GM21737 (cell line): ENCODE results near the gene MDM4.
A peak's percentile ranks its signal among the peaks of the same experiment; 100 is the strongest.

Experiments used
- ATAC-seq: cut with Tn5 transposase; IDR thresholded peaks from one replicate; pipeline ENCODE4 v1.9.1; 2021; ENCODE audit warnings: mild to moderate bottlenecking, moderate library complexity; ENCODE audit not compliant: unreplicated experiment

MDM4 gene

DNA sequence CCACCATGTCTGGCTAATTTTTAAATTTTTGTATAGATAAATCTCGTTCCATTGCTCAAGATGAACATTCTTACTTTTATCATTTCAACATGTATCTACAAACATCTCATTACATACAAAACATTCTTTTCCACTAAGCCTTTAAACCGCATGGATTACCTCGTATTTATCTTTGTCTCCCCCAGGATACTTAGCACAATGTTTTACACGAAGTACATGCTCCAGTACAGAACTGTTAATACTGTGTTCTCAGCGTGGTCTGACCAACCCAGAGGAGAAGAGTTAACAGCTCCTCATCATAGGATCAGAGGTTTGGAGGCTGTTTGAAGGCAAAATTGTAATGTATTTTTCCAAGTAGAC, 29.0 kb upstream of the MDM4 start:
- no peak for ATAC-seq

DNA sequence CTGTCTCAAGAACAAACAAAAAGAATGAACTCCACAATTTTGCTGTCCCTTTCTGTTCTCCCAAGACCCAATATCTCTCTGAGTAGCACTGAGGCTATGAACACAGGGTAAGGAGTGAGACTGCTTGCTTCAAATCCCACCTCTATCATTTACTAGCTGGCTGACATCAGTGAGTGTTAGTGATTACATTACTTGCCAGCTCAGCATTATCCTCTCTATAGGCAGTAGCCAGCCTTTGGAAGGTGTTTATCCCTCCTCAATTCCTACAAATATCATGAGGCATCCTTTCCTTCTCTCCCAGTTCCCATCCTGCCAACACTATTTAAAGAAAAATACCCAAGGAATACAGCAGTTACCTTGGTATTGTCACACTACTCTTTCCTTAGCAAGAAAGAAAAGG, 24.6 kb upstream of the MDM4 start:
- no peak for ATAC-seq

DNA sequence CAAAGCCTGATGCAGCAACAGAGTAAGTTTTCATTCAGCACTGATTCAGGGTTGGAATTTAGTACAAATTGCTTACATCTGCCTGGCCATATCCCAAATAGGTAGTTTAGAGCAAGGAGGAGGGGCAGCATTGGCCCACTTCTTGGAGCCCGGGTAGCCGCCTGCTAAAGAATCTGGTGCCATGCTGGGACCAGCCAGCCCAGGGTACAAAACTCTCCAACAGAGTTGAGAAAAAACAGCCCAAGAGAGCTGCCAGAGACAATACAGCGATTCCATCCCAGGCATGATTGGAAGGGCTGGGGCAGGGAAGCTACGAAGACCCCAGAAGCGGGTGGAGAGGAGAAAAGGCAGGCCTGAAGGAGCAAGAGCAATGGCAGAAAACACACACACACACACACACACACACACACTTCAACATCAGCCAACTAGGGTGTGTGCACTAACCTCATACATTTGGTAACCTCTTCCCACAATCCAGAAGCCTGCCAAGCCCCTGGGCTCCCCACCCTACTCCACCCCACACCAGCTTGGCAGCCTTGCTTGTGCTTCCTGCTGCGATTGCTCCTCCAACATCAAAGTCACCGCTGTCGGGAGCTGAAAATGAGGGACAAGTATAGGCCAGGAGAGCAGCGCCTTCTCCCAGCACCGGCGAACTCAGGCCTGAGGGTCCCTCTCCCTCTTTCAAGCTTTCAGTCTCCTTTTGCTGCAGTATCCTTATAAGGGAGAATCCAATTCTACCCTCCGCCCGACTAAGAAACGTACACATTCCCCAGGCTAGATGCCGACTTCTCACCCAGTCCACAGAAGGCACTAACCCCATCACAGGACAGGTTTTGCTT, 22.8 kb upstream of the MDM4 start:
- no peak for ATAC-seq

DNA sequence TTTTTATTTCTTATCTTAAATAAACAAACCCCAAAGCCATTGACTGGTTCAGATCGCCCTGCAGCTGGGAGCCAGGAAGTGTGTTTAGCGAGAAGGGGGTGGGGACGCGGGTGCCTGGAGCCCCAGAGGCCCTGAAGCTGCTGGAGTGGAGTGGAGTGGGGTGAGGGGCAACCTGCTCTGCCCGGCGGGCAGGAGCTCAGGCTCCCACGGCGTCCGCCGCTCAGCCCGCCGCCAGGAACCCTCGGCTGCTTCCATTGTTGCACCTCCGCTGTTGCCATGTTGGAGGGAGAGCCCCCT, 22.3 kb upstream of the MDM4 start:
- peak; percentile 35 for ATAC-seq

DNA sequence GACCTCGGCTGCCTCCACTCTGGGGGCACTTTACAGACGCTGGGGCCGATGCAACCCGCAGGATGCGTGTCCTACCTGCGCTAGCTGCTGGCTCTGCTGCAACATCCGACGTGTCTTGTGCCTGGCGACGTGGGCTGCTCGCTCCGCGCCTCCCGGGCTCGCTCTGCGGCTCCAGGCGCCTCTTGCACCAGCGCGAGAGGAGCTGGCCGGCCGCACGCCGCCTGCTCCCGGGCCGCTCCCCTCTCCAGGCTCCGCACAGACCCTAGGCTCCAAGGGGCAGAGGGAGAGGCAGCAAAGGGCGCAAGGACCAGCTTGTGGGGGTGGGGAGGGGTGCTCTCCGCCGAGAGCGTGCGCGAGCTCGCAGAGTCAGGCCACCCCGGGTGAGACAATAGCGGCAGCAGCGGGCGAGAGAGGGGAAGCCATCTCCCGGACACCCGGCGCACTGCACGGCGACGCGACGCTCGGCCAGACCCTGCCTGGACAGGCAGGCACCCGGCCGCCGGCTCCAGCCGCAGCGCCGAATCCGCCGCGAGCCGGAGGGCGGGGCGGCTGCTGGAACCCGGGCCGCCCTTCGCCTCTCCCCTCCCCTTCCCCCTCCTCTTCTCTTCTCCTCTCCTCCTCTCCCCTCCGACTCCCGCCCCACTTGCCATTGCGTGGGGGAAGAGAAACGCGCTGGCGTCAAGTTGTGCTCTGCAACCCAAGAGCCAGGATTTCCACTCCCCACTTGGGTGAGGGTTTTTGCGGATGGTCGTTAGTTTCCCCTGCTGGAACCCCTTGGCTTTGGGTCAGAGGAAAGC, 21.7 kb upstream of the MDM4 start, which contains the start of gene PIK3C2B:
PIK3C2B (minus strand) TSS at position 525 of the 797 bp plus-strand sequence. CDS start 25,003 bp downstream, outside the sequence.
- ATAC-seq: peak; percentile 70

DNA sequence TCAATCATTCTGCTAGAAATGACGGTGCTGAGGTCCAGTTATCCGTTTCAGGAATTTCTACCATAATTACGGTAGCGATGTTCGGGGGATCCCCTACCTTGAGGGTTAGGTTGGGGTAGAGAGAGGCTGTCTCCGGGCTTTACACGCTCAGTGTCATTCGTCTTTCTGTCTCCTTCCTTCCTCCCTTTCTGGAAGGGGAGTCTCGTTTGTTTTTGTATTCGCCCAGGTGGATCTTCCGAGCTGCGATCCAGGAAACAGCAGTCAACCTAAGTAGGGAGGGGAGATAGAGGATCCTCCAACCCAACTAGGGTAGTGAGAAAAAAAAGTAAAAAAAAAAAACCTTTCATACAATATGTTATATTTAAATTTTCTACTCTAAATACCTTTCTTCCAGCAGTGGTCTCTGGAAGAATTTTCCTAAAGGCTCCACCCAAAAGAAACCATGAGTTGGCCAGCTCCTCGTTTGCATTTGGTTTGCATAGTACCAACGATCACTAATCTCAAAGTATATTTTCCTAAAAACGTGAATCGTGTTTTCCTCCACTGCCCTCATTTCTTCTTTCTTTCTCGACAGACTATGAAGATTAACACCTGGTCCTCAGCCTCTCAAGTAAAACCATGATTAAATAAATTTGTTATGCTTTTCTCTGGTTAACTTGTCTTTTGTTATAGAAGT, 21.0 kb upstream of the MDM4 start:
- peak; percentile 24 for ATAC-seq

DNA sequence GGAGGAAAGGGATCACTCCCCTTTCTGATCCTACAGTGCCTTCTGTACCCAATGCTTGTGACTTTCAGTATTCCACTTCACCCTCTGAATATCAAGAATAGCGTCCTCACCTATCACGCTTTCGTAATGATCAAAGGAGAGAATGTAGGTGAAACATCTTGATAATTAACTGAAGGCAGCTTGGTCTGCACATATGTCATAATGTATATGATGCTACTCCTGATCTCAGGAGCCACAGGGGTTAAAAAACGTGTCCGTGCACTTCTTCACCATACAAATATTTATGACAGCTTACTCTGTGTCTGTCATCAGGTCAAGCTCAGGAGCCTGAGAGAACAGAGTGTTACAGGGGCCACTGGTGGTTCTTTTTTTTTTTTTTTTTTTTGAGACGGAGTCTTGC, 20.4 kb upstream of the MDM4 start:
- no peak for ATAC-seq

DNA sequence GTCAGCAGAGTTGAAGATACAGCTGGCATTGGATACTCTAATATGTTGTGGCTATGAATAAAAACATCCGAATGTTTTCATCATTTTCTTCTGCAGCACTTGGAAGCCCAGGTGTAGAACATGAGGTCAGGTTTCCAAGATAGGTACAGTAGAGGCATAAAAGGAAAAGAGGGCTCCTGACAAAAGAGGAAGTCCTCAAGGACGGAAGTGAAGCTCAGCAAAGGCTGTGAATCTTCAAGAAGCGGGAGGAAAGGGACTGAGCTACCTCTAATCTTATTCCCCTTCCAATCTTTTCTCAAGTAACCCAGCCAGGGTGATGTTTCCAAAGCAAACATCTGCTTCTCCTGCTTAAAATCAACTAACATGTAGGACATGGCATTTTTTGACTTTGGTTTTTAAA, 17.2 kb upstream of the MDM4 start:
- ATAC-seq: no peak

DNA sequence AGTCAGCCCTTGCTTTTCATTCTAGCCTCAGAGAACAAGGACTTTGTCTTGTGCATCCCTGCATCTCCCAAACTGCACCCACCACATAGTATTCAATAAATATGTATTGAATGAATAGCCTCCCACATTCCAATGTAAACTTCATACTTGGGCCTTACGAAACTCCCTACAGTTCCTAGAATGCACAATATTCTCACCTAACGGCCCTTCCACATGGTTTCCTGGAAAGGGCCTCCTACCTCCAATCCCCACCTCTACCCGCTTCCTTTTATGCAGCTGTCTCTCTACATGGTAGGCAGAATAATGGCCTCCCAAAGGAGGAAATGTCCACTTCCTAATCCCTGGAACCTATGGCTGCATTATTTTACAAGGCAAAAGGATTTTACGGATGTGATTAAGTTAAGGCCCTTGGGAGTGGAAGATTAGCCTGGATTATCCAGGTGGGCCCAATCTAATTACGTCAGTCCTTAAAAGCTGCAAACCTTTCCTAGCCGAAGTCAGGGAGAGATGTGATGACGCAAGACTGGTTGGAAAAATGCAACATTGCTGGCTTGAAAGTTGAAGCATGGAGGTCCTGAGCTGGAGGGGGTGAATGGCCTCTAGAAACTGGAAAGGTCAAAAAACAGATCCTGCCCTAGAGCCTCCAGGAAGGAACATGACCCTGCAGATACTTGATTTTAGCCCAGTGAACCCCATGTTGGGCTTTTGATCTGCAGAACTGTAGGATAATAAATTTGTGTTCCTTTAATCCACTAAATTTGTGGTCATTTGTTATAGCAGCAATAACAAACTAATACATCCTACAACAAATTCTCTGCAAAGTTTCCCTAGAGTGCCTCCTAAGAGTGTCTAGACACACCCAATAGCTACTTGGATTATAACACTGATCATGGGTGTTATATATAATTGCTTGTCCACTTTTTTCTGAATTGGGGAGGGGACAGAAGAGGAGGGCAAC, 16.4 kb upstream of the MDM4 start:
- ATAC-seq: no peak

DNA sequence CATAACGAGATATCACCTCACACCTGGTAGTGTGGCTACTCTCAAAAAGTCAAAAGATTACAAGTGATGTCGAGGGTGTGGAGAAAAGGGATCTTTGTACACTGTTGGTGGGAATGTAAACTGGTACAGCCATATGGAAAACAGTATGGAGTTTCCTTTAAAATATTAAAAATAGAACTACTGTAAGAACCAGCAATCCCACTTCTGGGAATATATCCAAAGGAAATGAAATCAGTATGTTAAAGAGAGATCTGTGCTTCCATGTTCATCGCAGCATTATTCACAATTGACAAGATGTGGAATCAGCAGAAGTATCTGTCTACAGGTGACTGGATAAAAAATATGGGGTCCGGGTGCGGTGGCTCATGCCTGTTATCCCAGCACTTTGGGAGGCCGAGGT, 14.0 kb upstream of the MDM4 start:
- ATAC-seq: no peak

DNA sequence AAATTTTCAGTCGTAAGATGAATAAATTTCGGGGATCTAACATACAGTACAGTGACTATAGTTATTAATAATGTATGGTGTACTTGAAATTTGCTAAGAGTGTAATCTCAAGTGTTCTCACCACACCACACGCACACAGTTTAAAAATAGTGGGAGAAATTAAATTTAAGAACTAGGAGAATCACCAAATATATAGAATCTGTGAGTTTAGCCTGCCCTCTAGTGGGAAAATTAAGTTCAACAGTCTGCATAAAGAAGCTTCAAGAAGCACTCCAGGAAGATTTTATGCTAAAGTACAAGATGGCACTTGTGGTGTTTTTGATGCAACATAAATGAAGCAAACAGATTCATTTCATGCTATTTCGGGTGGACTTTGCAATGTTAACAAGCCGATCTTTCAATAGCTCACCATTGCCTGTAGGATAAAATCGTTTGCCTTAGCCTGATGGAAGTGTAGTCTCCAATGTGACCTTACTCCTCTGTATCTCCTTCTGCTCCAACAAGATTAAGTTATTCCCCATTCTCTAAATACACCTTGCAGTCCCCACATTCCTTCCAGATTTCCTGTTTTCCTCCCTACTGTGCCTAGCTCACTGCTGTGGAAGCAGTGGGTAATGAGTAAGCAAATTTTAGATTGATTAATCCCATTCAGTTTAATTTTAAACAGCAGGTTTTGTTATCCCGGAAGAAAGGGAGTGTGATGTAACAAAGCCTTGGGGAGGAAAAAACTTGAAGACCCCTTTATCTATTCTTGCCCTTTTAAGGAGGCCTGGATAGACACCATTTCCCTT, 12.9 kb upstream of the MDM4 start:
- no peak for ATAC-seq

DNA sequence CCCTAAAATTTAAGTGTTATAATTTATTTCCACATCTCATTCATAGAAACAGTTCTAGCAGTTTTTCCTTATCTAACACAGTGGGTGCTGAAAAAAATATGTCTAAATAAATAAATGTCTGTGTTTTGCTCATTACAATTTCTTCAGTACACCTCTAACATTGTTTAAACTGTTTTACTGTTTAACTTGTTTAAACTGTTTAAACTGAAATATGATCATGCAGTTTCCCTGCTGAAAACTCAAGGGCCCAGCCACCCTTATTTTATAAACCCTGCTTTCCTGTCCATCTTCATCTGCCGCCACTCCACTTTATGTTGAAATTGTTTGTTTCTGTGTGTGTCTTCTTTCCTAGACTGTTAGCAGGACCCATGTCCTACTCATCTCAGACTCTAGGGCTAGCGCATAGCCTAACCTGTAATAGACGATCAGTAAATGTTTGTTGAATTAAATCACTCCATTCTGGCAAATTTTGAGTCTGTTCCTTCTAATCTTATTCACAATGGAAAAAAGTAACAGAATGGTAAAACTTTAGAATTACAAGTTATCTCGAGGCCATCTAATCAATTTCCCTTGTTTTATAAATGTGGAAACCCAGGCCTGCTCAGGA, 12.2 kb upstream of the MDM4 start:
- ATAC-seq: no peak

DNA sequence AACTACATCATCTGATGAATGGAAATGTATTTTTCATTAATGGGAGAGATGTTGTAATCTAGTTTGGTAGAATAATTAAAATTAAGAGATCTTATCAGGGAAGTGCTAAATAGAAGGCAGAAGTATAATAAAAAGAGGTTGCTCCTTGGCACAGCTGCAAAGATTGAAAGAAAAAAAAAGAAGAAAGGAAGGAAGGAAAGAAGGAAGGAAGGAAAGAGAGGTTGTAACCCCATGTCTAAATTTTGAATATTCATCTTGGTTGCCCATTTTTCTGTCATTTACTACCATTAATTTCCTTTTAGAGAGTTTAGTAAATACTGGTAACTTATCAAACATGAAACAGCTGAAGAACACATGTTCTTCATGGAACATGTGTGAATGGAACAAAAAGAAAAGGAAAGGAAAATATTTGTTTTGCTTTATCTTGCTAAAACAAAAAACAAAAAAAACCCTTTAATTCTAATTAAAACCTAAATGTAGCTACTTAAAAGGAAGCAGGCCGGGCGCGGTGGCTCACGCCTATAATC, 10.5 kb upstream of the MDM4 start:
- no peak for ATAC-seq

DNA sequence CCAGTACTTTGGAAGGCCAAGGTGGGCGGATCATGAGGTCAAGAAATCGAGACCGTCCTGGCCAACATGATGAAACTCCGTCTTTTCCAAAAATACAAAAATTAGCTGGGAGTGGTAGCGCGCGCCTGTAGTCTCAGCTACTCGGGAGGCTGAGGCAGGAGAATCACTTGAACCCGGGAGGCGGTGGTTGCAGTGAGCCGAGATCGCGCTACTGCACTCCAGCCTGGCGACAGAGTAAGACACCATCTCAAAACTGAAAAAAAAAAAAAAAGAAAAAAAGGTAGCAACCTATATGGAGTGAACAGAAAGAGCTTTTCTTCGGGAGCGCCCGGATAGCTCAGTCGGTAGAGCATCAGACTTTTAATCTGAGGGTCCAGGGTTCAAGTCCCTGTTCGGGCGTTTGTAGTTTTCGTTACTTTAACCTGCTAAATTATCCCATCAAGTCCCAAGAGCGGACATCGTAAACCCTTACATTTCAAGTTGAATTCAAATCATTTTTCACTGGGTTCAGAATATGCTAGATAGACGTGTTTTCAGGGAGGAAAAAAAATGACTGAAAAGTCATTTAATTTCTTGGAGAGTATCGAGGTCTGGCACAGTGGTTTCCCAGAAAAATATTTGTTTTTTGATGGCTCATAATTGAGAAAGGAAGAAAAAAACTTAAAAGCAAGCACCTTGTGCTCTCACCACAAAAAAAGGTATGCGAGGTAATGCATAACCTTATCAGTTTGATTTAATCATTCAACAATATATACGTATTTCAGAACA, 9.8 kb upstream of the MDM4 start:
- peak; percentile 50 for ATAC-seq

DNA sequence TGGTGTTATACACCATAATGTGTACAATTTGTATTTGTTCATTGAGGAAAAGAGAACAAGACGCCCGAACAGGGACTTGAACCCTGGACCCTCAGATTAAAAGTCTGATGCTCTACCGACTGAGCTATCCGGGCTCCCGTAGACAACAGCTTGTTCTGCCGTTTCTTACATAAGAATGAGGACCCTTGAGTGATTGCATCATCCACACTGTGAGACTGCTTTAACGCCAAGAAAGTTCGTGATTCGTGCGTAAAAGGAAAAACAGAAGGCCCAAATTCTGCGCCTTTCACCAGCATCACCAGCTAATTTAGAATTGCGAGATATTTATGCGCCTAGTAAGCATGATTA, 9.3 kb upstream of the MDM4 start:
- peak; percentile 61 for ATAC-seq

DNA sequence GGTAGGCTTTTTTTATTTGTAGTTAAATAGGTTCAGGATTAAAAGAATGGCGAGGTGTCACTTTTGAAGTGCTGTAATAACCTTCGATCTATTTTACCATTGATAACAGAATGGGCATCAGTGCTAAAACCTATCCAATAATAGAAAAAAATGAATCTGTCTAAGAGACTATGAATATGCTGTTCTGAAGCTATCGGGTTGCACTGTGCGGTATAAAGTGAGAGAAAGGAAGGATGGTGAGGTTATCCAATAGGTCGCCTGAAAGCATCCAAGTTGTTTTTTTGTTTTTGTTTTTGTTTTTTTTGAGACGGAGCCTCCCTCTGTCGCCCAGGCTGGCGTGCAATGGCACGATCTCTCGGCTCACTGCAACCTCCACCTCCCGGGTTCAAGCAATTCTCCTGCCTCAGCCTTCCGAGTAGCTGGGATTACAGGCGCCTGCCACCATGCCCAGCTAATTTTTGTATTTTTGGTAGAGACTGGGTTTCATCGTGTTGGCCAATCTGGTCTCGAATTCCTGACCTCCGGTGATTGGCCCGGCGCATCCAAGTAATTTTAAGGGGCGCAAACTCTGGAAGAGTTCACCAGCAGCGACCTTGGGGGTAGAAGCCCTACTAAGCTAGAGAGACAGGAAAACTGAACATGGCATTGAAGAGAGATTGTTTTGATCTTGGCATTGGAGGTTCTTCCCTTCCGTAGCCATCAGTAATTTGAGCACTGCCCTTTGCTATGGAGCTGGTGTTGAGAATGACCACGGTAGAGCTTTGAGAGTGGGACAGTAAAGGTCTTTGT, 8.7 kb upstream of the MDM4 start:
- ATAC-seq: no peak

DNA sequence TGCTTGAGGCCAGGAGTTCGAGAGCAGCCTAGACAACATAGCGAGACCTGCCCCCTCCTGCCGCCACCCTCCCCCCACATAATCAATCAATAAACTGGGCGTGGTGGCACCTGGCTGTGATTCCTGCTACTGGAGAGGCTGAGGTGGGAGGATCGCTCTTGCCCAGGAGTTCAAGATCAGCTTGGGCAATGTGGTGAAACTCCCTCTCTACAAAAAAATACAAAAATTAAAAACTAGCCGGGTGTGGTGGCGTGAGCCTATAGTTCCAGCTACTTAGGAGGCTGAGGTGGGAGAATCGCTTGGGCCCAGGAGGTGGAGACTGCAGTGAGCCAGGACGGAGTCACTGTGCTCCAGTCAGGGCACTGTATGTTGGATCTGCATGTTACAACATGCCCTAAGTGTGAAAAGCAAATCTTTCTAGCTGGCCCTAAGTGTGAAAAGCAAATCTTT, 7.0 kb upstream of the MDM4 start:
- no peak for ATAC-seq

DNA sequence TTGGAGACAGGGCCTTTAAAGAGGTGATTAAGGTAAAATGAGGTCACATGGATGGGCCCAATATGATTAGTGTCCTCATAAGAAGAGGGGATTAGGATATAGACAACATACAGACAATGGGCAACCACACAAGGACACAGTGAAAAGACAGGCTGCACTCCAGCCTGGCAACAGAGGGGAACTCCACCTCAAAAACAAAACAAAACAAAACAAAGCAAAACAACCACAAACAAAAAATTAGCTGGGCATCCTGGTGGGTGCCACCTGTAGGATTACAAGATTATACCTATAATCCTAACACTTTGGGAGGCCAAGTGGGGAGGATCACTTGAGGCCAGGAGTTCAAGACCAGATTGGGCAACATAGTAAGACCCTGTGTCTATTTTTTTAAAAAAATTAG, 4.8 kb upstream of the MDM4 start:
- no peak for ATAC-seq
